ENCODE measurements around the gene UNC13C.

The UNC13C gene

DNA sequence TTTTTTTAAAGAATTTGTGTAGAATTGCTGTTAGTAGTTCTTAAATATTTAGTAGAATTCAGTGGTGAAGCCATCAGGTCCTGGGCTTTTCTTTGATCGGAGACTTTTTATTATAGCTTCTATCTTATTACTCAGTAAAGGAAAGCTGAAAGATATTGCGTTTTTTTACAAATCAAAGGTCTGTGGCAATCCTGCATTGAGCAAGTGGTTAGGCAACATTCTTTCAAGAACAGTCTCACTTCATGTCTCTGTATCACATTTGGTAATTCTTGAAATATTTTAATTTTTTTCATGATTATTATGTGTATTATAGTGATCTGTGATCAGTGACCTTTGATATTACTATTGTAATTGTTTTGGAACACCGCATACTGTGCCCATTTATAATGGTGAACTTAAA is 140.8 kb downstream of the UNC13C start:
- no peak for DNase-seq (ENCODE audit: low read depth in 2 of 2)

DNA sequence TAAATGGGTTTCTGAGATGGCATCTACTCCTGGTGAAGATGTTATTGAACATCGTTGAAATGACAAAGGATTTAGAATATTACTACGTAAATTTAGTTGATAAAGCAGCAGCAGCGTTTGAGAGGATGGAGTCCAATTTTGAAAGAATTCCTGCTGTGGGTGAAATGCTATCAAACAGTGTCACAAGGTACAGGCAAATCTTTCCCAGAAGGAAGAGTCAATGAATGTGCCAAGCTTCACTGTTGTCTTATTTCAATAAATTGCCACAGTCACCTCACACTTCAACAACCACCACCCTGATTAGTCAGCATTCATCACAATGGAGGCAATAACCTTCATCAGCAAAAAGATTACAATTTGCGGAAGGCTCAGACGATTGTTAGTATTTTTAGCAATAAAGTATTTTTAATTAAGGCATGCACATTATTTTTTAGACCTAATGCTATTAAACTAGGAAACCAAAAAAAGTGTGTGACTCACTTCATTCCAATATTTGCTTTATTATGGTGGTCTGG is 142.8 kb downstream of the UNC13C start:
- no peak for DNase-seq (ENCODE audit: low read depth in 2 of 2)

DNA sequence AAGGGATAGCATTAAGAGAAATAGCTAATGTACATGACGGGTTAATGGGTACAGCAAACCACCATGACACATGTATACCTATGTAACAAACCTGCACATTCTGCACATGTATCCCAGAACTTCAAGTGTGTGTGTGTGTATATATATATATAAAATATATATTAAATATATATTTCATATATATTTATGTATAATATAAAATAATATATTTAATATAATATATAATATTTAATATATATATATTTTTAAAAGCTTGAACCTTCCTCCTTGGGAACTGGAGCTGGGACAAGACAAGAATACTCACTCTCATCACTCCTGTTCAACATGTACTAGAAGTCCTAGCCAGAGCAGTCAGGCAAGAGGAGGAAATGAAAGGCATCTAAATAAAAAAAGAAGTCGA is 149.3 kb downstream of the UNC13C start:
- no peak for DNase-seq (ENCODE audit: low read depth in 2 of 2)

DNA sequence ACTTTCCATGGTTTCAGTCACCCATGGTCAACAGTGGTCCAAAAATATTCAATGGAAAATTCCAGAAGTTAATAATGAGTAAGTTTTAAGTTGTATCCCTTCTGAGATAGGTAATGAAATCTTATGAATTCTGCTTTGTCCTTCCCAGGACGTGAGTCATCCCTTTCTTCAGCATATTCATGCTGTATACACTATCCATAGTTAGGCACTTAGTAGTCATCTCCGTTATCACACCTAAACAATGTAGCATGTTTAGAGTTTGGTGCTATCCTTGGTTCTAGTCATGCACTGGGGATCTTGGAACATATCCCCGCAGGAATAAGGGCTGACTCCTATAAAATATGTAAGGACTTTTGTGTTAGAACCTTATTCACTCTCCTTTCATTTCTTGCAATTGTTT is 153.2 kb downstream of the UNC13C start:
- no peak for DNase-seq (ENCODE audit: low read depth in 2 of 2)

GRCh38 chr15:54149115-54149531 is 170.9 kb downstream of the UNC13C start:
- no peak for DNase-seq (ENCODE audit: low read depth in 2 of 2)

DNA sequence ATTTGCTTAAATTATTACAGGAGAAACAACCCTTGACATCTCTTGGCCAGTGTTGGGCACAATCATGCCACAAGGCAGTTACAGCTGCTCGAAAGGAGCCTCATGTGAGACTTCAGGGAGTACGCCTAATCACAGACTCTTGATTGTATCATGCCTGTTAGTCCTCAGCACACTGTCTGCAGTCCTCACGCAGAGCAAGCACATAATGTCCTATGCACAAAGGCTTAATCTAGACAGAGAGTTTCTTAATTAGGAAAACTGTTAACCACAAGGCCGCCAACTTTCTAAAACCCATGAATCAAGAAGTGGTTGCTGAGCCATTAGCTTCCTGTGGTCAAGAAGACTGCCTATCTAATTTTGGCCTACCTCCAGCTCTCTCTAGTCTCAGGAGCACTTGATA is 172.0 kb downstream of the UNC13C start:
- DNase-seq (ENCODE audit: low read depth in 2 of 2): no peak

- no peak for DNase-seq (ENCODE audit: low read depth in 2 of 2)
Measured at GRCh38 chr15:54159012-54159411, 180.8 kb downstream of the UNC13C start.

- no peak for DNase-seq (ENCODE audit: low read depth in 2 of 2)
Measured at GRCh38 chr15:54187325-54187724, 209.1 kb downstream of the UNC13C start.

GRCh38 chr15:54197995-54198394 is 219.8 kb downstream of the UNC13C start:
- no peak for DNase-seq (ENCODE audit: low read depth in 2 of 2)

DNA sequence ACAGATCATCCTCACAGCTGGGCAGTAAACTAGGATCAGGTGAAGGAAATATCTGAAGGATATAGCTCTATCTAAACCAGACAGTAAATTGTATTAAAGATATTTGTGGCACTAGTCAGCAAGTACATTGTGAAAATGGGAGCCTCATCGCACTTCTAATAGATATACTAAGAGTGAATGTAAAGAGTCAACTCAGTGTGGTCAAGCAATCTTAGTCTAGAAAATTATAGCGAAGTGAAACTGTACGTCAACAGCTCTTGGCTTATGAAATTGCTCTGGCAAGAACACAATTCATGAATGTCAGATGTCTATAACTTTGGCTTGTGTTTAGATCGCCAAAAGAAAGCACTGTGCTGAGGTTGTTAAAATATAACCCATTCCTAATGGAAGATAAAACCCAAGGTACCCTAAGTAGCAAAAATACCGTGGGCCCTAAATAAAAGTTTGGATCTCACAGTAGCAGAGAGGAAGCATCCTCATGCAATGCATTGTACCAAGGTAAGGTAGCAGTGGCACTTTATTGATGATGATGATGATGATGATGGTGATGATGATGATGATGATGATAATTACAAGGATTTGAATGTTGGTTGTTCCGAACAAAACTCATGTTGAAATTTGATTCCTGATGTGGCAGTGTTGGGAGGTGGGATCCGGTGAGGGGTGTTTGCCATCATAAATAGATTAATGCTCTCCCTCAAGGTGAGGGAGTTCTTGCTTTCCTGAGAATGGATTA is 228.5 kb downstream of the UNC13C start:
- DNase-seq (ENCODE audit: low read depth in 2 of 2): no peak

DNA sequence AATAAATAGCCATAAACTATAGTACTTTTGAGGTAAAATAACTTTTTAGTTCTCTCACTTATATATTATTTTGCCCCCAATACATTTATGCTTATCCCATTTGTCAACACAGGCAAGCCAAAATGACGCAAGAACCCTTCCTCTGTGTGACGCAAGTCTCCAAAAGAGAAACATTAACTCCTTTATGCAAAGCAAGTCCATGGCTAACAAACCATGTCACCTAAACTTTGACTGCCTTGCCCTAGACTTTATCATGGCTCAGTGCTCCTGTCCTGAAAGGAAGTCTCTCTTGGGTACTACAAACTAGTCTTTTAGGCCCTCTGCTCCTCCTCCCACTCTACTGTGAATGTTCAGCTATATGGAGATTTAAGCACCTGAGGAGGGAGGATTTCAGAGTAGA is 230.5 kb downstream of the UNC13C start:
- no peak for DNase-seq (ENCODE audit: low read depth in 2 of 2)

DNA sequence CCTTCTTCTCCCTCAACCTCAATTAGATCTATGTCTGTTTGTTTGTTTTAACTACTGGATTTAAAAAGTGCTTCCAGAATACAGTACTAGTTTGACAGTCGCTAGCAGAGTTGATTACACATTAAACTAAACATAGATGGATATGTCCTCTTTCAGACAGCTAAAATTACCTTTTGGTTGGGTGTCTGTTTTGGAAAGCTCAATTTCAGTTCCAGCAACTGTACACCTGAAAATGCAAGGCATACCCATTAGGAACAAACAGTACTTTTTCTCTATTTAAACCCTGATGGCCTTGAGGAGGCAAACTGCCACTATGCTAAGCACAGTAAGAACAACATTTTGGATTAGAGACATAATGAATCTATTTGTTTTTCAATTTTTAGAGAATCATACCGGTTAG is 234.4 kb downstream of the UNC13C start:
- DNase-seq (ENCODE audit: low read depth in 2 of 2): no peak

DNA sequence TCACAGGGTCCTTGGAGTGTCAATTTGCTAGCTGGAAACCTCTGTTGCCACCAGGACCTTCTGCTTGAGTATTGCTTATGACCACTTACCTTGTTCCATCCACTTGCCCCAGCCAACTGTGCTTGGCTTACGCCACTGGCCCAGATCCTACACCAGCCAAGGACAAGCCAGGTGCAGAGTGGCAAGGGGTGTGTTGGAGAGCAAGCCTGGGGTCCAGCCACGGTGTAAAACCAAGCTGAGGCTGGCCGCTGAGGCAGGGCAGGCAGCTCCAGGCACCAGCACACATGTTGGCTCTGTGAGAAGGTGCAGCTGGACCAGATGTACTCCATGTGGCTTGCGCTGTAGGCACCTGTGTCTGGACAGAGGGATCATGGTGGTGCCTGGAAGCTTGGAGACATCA is 248.2 kb downstream of the UNC13C start:
- DNase-seq (ENCODE audit: low read depth in 2 of 2): no peak

GRCh38 chr15:54227569-54227968 is 249.3 kb downstream of the UNC13C start:
- DNase-seq (ENCODE audit: low read depth in 2 of 2): no peak

DNA sequence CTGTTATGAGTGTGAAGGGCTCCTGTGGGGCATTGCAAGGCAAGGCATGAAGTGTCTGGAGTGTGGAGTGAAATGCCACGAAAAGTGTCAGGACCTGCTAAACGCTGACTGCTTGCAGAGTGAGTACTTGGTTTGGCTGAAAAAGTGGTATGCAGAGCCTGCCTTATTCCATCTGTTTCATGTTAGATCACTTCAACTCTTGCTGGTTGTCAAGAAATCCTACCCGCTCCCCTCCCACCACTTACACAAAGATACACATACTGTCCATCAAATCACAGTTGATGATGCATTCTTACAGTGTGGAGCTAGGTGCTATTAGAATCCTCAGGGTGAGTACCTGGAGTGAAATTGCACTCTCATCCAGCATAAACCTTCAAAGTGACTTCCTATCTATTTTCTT is 272.1 kb downstream of the UNC13C start:
- DNase-seq (ENCODE audit: low read depth in 2 of 2): no peak

DNA sequence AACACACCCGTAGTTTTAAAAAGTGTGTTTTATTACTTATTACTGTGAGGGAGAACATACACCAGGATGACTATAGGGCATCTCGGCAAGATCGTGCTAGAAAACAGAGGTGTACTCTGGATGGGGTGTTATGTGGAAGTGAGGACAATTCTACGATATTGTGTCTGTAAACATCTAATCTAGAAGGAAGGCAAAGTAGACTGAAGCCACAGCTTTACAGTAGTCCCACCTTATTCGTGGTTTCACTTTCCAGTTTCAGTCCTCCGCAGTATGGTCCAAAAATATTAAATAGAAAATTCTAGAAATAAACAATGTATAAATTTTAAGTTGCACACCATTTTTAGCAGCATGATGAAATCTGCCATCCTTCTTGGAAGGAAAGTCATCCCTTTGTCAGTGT is 277.9 kb downstream of the UNC13C start:
- DNase-seq (ENCODE audit: low read depth in 2 of 2): no peak

GRCh38 chr15:54273928-54274327 is 295.7 kb downstream of the UNC13C start:
- no peak for DNase-seq (ENCODE audit: low read depth in 2 of 2)

- no peak for DNase-seq (ENCODE audit: low read depth in 2 of 2)
Measured at GRCh38 chr15:54277834-54278233, 299.6 kb downstream of the UNC13C start.

GRCh38 chr15:54280726-54281125 is 302.5 kb downstream of the UNC13C start:
- DNase-seq (ENCODE audit: low read depth in 2 of 2): no peak

- no peak for DNase-seq (ENCODE audit: low read depth in 2 of 2)
Measured at GRCh38 chr15:54282228-54282836, 304.1 kb downstream of the UNC13C start.

DNA sequence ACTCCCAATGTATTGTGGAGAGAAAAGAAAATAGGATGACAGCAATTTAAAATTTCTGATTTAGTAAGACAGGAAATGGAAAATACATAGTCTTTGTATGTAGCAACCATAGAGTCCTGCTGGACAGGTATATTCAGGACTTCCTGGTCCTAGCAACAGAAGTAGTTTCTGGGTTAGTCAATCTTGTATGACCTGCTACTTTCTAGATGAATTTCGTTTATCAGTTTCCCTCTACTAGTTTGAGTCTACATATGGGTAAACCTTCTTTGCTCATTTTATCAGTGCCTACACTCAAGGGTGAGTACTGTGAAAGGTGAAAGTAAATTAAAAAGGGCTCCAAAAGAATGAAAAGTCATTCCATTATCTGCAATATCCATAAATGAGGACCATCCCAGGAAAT is 309.8 kb downstream of the UNC13C start:
- DNase-seq (ENCODE audit: low read depth in 2 of 2): no peak

GRCh38 chr15:54289590-54290136 is 311.4 kb downstream of the UNC13C start:
- DNase-seq (ENCODE audit: low read depth in 2 of 2): no peak

DNA sequence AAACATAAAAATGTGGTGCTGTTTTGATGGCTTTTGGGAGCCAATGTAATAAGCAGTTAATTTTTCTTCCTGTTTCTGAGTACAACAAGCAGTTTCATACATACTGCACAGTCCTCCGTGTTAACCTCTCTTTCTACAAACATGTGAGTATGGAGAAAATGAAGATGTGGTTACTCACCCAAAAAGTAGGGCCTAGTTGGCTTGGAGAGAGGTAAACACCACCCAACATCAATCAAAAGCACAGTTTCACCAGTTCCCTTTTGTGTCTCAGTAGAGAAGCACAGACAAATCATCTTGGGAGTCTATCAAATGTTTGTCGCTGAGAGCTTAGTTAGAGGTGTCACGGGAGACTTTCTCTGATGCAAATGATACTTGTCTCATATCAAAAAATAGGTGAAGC is 320.2 kb downstream of the UNC13C start:
- DNase-seq (ENCODE audit: low read depth in 2 of 2): no peak
